ENCODE results near the gene NNT. TPM values are rescaled to one million over a fixed set of nuclear protein-coding genes. Genes with fewer than 3 reads are reported as not detected.
"Not testable (repeated sequence)": the region's sequence is repeated elsewhere in the genome, so short reads cannot be mapped to it uniquely, and the experiment has no call there.

The NNT gene
- total RNA-seq, 2 donors from 2014 or later: 63.2 to 70.6 TPM

GRCh38 chr5:43646992-43647391 is 44.0 kb downstream of the NNT start:
- no peak overlapping the region for H3K27ac Mint-ChIP-seq
- H3K9me3 Mint-ChIP-seq: no peaks in the 10 kb centered on the region
- H3K4me3 Mint-ChIP-seq: no peak overlapping the region
- H3K27me3 Mint-ChIP-seq: no peaks in the 10 kb centered on the region
- DNase-seq (ENCODE audit: low spot score): no peak
- no peak for ATAC-seq
- H3K4me1 Mint-ChIP-seq (ENCODE audit: low read depth in 2 of 2): no peaks in the 10 kb centered on the region
- H3K36me3 Mint-ChIP-seq: peaks cover 7% of the 10 kb centered on the region

DNA sequence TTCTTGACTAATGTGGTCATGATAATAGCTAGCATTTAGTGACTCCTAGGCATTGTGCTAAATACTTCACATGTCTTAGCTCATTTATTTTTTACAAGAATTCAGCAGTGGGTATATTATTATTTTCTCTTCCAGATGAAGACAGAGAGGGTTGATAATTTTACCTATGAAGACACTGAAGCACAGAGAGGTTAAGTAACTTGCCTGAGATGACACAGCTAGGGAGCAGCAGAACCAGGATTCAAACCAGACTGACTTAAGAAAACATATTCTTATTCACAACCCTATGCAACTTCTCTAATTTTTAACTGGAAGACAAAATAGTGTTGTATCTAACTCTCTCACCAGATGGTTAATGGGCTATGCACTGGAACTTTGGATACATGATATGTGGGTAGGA is 44.8 kb downstream of the NNT start:
- Mint-ChIP-seq H3K36me3 (peaks cover 7% of the 10 kb centered on the region), H3K4me1 (ENCODE audit: low read depth in 2 of 2) (no peaks in the 10 kb centered on the region), H3K9me3 (no peaks in the 10 kb centered on the region), H3K4me3 (no peak overlapping the region), H3K27me3 (no peaks in the 10 kb centered on the region), H3K27ac (no peak overlapping the region)
- ATAC-seq: no peak
- no peak for DNase-seq (ENCODE audit: low spot score)

DNA sequence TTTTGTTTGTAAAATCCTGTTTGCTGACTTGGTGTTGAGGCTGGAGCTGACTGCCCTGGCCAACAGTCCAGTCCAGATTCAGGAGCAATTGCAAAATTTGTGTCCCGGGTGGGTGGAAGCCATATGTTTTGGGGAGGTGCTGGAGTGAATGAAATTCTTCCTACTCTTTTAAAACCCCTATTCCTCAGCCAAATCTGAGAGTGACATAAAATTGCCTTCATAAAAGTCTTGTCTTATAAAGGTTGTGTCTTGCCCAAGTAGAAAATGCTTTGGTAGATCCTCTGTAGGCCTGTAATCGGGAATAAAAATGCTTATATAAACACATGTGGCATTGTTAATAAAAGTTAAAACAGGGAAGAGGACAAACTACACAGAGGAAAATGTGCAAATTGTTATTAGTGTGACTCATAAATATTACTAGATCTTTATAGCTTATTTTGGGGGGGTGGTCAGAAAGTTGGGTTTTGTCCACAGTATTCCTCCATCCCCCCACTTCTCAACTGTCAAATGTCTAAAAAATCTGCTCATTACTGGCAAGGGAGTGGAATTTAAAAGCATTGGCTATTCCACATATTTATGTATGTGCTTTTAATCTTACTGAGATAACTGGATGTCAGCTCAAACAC is 45.6 kb downstream of the NNT start:
- no peak for DNase-seq (ENCODE audit: low spot score)
- H3K4me1 Mint-ChIP-seq (ENCODE audit: low read depth in 2 of 2): no peaks in the 10 kb centered on the region
- no peaks in the 10 kb centered on the region for H3K9me3 Mint-ChIP-seq
- H3K27ac Mint-ChIP-seq: no peak overlapping the region
- H3K36me3 Mint-ChIP-seq: peaks cover 7% of the 10 kb centered on the region
- ATAC-seq: no peak
- H3K27me3 Mint-ChIP-seq: no peaks in the 10 kb centered on the region
- no peak overlapping the region for H3K4me3 Mint-ChIP-seq

DNA sequence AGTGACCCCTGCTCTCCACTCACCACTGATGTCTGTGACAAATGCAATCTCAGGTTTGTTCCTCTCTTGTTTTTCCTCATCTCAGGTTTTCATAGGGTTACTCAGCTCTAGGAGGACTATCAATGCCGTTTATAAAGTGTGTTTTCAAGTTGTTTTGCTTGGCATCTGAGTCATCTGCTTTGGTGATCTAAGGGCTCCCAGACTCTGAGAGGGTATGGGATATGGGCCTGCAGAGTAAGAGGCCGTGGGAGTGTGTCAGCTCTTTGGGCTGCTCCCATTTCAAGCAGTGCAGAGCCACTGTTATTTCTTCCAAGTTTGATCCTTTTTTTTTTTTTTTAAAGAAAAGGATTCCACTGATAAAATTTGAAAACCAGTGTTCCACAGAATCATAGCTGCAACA is 46.3 kb downstream of the NNT start:
- Mint-ChIP-seq H3K4me1 (ENCODE audit: low read depth in 2 of 2) (no peaks in the 10 kb centered on the region), H3K27me3 (no peaks in the 10 kb centered on the region), H3K27ac (no peak overlapping the region), H3K36me3 (peaks cover 7% of the 10 kb centered on the region), H3K4me3 (no peak overlapping the region), H3K9me3 (no peaks in the 10 kb centered on the region)
- no peak for ATAC-seq
- no peak for DNase-seq (ENCODE audit: low spot score)

- H3K27ac Mint-ChIP-seq: no peak overlapping the region
- no peak overlapping the region for H3K4me3 Mint-ChIP-seq
- peaks cover 7% of the 10 kb centered on the region for H3K36me3 Mint-ChIP-seq
Measured at GRCh38 chr5:43652537-43653302, 49.7 kb downstream of the NNT start.

GRCh38 chr5:43658509-43658908 is 55.5 kb downstream of the NNT start:
- Mint-ChIP-seq H3K27ac (peak overlapping the region in 1 of 2 donors; percentile 68), H3K36me3 (peaks cover 23% of the 10 kb centered on the region), H3K27me3 (no peaks in the 10 kb centered on the region), H3K4me3 (no peak overlapping the region), H3K4me1 (ENCODE audit: low read depth in 2 of 2) (peaks cover 0 to 6% of the 10 kb centered on the region in 2 donors), H3K9me3 (peaks cover 3% of the 10 kb centered on the region)
- ATAC-seq (no peak), DNase-seq (ENCODE audit: low spot score) (no peak)

More at GRCh38 chr5:43652537-43653302, 49.7 kb downstream of the NNT start:
- no peaks in the 10 kb centered on the region for H3K27me3 Mint-ChIP-seq
- DNase-seq (ENCODE audit: low spot score): no peak
- no peak for ATAC-seq
- no peaks in the 10 kb centered on the region for H3K4me1 Mint-ChIP-seq (ENCODE audit: low read depth in 2 of 2)
- H3K9me3 Mint-ChIP-seq: no peaks in the 10 kb centered on the region

- Mint-ChIP-seq H3K4me3 (no peak overlapping the region), H3K4me1 (ENCODE audit: low read depth in 2 of 2) (peaks cover 0 to 6% of the 10 kb centered on the region in 2 donors), H3K36me3 (peaks cover 23% of the 10 kb centered on the region), H3K9me3 (peaks cover 3% of the 10 kb centered on the region), H3K27ac (peak overlapping the region in 1 of 2 donors; percentile 68), H3K27me3 (no peaks in the 10 kb centered on the region)
- DNase-seq (ENCODE audit: low spot score): no peak
- ATAC-seq: no peak
Measured at GRCh38 chr5:43659075-43659474, 56.1 kb downstream of the NNT start.

- Mint-ChIP-seq H3K4me1 (ENCODE audit: low read depth in 2 of 2) (peaks cover 0 to 6% of the 10 kb centered on the region in 2 donors), H3K27ac (no peak overlapping the region), H3K27me3 (no peaks in the 10 kb centered on the region), H3K9me3 (peaks cover 3% of the 10 kb centered on the region), H3K36me3 (peaks cover 23% of the 10 kb centered on the region), H3K4me3 (no peak overlapping the region)
- DNase-seq (ENCODE audit: low spot score): no peak
- ATAC-seq: no peak
Measured at GRCh38 chr5:43661102-43661501, 58.1 kb downstream of the NNT start.

- no peak overlapping the region for H3K27ac Mint-ChIP-seq
- DNase-seq (ENCODE audit: low spot score) (no peak), ATAC-seq (no peak)
- no peaks in the 10 kb centered on the region for H3K27me3 Mint-ChIP-seq
- peaks cover 23% of the 10 kb centered on the region for H3K36me3 Mint-ChIP-seq
- H3K9me3 Mint-ChIP-seq: peaks cover 3% of the 10 kb centered on the region
- peaks cover 5 to 12% of the 10 kb centered on the region in 2 donors for H3K4me1 Mint-ChIP-seq (ENCODE audit: low read depth in 2 of 2)
- no peak overlapping the region for H3K4me3 Mint-ChIP-seq
Measured at GRCh38 chr5:43663916-43664315, 60.9 kb downstream of the NNT start.

DNA sequence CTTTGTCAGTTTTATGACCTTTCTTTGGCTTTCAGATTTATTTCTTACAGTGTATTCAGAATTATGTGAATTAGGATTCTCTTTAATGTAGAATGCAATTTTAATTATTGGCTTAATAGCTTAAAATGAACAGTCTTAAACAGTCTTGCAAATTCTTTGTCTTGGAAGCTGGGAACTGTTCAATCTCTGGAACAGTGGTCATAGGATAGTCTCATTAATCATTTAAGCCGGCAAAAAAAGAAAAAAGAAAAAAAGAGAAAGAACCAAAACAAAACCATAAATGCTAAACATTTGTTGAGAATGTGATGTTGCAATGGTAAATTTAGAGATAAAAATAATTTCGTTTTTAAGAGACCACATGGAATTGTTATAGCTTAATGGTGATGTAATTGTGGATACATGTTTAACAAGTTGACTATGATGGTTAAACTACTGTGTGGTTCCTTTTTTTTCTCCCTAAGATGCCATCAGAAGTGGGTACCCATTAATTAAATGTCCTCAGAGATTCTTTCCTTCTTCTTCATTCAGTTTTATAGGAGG is 61.6 kb downstream of the NNT start:
- Mint-ChIP-seq H3K4me3 (no peak overlapping the region), H3K36me3 (peaks cover 22% of the 10 kb centered on the region)
- no peak for ATAC-seq

GRCh38 chr5:43665749-43666148 is 62.8 kb downstream of the NNT start:
- peaks cover 19% of the 10 kb centered on the region for H3K36me3 Mint-ChIP-seq
- not testable (repeated sequence) for H3K27ac Mint-ChIP-seq; H3K4me3 Mint-ChIP-seq; H3K9me3 Mint-ChIP-seq; DNase-seq (ENCODE audit: low spot score); ATAC-seq; H3K27me3 Mint-ChIP-seq
- H3K4me1 Mint-ChIP-seq (ENCODE audit: low read depth in 2 of 2): peaks cover 14 to 16% of the 10 kb centered on the region in 2 donors

More for the DNA sequence above, 61.6 kb downstream of the NNT start:
- Mint-ChIP-seq H3K27me3 (no peaks in the 10 kb centered on the region), H3K27ac (no peak overlapping the region), H3K9me3 (peaks cover 3% of the 10 kb centered on the region), H3K4me1 (ENCODE audit: low read depth in 2 of 2) (peaks cover 5 to 12% of the 10 kb centered on the region in 2 donors)
- no peak for DNase-seq (ENCODE audit: low spot score)

- peaks cover 17% of the 10 kb centered on the region for H3K36me3 Mint-ChIP-seq
- not testable (repeated sequence) for H3K27ac Mint-ChIP-seq
Measured at GRCh38 chr5:43666728-43667127, 63.7 kb downstream of the NNT start.

GRCh38 chr5:43667379-43667778 is 64.4 kb downstream of the NNT start:
- H3K27me3 Mint-ChIP-seq; H3K9me3 Mint-ChIP-seq; DNase-seq (ENCODE audit: low spot score); ATAC-seq; H3K4me3 Mint-ChIP-seq; H3K27ac Mint-ChIP-seq: not testable (repeated sequence)
- Mint-ChIP-seq H3K4me1 (ENCODE audit: low read depth in 2 of 2) (peaks cover 16 to 19% of the 10 kb centered on the region in 2 donors), H3K36me3 (peaks cover 21% of the 10 kb centered on the region)

More at GRCh38 chr5:43666728-43667127, 63.7 kb downstream of the NNT start:
- not testable (repeated sequence) for DNase-seq (ENCODE audit: low spot score); H3K4me3 Mint-ChIP-seq; ATAC-seq; H3K9me3 Mint-ChIP-seq; H3K27me3 Mint-ChIP-seq
- peaks cover 14 to 19% of the 10 kb centered on the region in 2 donors for H3K4me1 Mint-ChIP-seq (ENCODE audit: low read depth in 2 of 2)

DNA sequence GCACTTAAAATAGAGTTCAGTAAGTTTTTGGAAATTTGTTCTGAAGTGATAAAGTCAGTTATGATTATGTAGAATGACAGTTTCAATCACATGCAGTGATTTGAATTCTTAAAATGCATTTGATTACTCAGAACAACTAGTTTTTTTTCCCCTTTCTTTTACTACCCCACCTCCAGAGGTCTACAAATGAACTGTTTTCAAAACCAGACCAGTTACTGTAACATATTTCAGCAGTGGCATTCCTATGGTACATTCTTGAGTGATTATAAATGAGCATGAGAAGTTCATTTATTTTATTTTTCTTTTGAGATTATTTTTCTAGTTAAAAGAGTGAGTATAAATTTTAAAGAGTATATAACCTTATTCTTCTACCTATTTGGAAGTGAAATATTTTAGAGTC is 71.6 kb downstream of the NNT start:
- Mint-ChIP-seq H3K36me3 (peaks cover 11% of the 10 kb centered on the region), H3K4me3 (no peak overlapping the region), H3K4me1 (ENCODE audit: low read depth in 2 of 2) (peaks cover 10 to 14% of the 10 kb centered on the region in 2 donors), H3K9me3 (no peaks in the 10 kb centered on the region), H3K27ac (no peak overlapping the region), H3K27me3 (no peaks in the 10 kb centered on the region)
- no peak for ATAC-seq
- DNase-seq (ENCODE audit: low spot score): no peak
